H9 (cell line): ENCODE data around the gene UBE3C. TPM values are rescaled to one million over a fixed set of nuclear protein-coding genes. Genes with fewer than 3 reads are reported as not detected.

ENCODE experiments used
- DNase-seq: peaks from one replicate; pipeline ENCODE4 v3.0.0-alpha.2; 2017
- H2AFZ ChIP-seq: one replicate; pipeline ENCODE4 v1.6.1; 2013; ENCODE audit warnings: mild to moderate bottlenecking, low read length, control low read depth, moderate library complexity
- H2AK5ac ChIP-seq: 2 replicates; pipeline ENCODE4 v1.6.1; 2013; ENCODE audit warnings: low read length, control low read depth, mixed read lengths; ENCODE audit not compliant: insufficient read length
- H2BK120ac ChIP-seq: one replicate; pipeline ENCODE4 v1.6.1; 2013; ENCODE audit warnings: low read depth, mild to moderate bottlenecking, low read length, control low read depth, inconsistent platforms; ENCODE audit not compliant: poor library complexity, severe bottlenecking
- H2BK12ac ChIP-seq: 2 replicates; pipeline ENCODE4 v1.6.1; 2013; ENCODE audit warnings: low read length, control low read depth, mixed read lengths, low read depth; ENCODE audit not compliant: insufficient read length
- H2BK15ac ChIP-seq: 2 replicates; pipeline ENCODE4 v1.6.1; 2013; ENCODE audit warnings: low read depth, low read length, control low read depth
- H2BK20ac ChIP-seq: one replicate; pipeline ENCODE4 v1.6.1; 2013; ENCODE audit warnings: low read depth, mild to moderate bottlenecking, low read length, control low read depth, inconsistent platforms; ENCODE audit not compliant: poor library complexity, severe bottlenecking
- H2BK5ac ChIP-seq: 2 replicates; pipeline ENCODE4 v1.6.1; 2013; ENCODE audit warnings: low read length, control low read depth, mixed read lengths; ENCODE audit not compliant: insufficient read length
- H3K14ac ChIP-seq: 2 replicates; pipeline ENCODE4 v1.6.1; 2013; ENCODE audit warnings: low read length, control low read depth; ENCODE audit not compliant: insufficient read depth
- H3K18ac ChIP-seq: 2 replicates; pipeline ENCODE4 v1.6.1; 2013; ENCODE audit warnings: low read depth, mild to moderate bottlenecking, mixed read lengths, low read length, control low read depth; ENCODE audit not compliant: insufficient read length
- H3K23ac ChIP-seq: 2 replicates; pipeline ENCODE4 v1.6.1; 2013; ENCODE audit warnings: low read length, control low read depth, mixed read lengths, low read depth; ENCODE audit not compliant: insufficient read length
- H3K23me2 ChIP-seq: 2 replicates; pipeline ENCODE4 v1.6.1; 2013; ENCODE audit warnings: low read depth, mild to moderate bottlenecking, mixed read lengths, low read length, control low read depth; ENCODE audit not compliant: insufficient read length, poor library complexity, severe bottlenecking
- H3K27ac ChIP-seq: 2 replicates; pipeline ENCODE4 v1.5.1; 2013; ENCODE audit warnings: low read length, control low read depth, mixed read lengths, low read depth; ENCODE audit not compliant: insufficient read length
- H3K27me3 ChIP-seq: 2 replicates; pipeline ENCODE4 v1.6.1; 2013; ENCODE audit warnings: low read length, control low read depth, inconsistent platforms; ENCODE audit not compliant: insufficient read depth
- H3K4ac ChIP-seq: 2 replicates; pipeline ENCODE4 v1.6.1; 2013; ENCODE audit warnings: low read depth, mild to moderate bottlenecking, control low read depth, inconsistent platforms, low read length, moderate library complexity
- H3K4me1 ChIP-seq: 2 replicates; pipeline ENCODE4 v1.6.1; 2013; ENCODE audit warnings: low read length, control low read depth, inconsistent platforms; ENCODE audit not compliant: insufficient read depth
- H3K4me2 ChIP-seq: 2 replicates; pipeline ENCODE4 v1.6.1; 2013; ENCODE audit warnings: low read length, control low read depth, mixed read lengths; ENCODE audit not compliant: insufficient read length, insufficient read depth
- H3K56ac ChIP-seq: 2 replicates; pipeline ENCODE4 v1.6.1; 2013; ENCODE audit warnings: low read depth, mild to moderate bottlenecking, mixed read lengths, low read length, control low read depth; ENCODE audit not compliant: insufficient read length
- H3K79me1 ChIP-seq: 2 replicates; pipeline ENCODE4 v1.6.1; 2013; ENCODE audit warnings: low read depth, mild to moderate bottlenecking, moderate library complexity, low read length, control low read depth, inconsistent platforms; ENCODE audit not compliant: insufficient read depth, poor library complexity, severe bottlenecking
- H3K79me2 ChIP-seq: 2 replicates; pipeline ENCODE4 v1.6.1; 2013; ENCODE audit warnings: low read length, control low read depth, inconsistent platforms; ENCODE audit not compliant: insufficient read depth
- H3K9ac ChIP-seq: 2 replicates; pipeline ENCODE4 v1.6.1; 2013; ENCODE audit warnings: low read length, control low read depth, mixed read lengths; ENCODE audit not compliant: insufficient read length; ENCODE audit errors: extremely low read depth
- H3K9me3 ChIP-seq: one replicate; pipeline ENCODE4 v1.6.1; 2013; ENCODE audit warnings: low read depth, low read length, inconsistent platforms; ENCODE audit not compliant: control insufficient read depth
- H3T11ph ChIP-seq: one replicate; pipeline ENCODE4 v1.6.1; 2013; ENCODE audit warnings: mild to moderate bottlenecking, low read length, control low read depth, inconsistent platforms
- H4K20me1 ChIP-seq: one replicate; pipeline ENCODE4 v1.6.1; 2013; ENCODE audit not compliant: control insufficient read depth, insufficient read length, insufficient read depth
- H4K5ac ChIP-seq: 2 replicates; pipeline ENCODE4 v1.6.1; 2013; ENCODE audit warnings: low read depth, mild to moderate bottlenecking, mixed read lengths, low read length, control low read depth; ENCODE audit not compliant: insufficient read length
- H4K8ac ChIP-seq: replicated peaks from 2 replicates; pipeline ENCODE4 v1.6.1; 2013; ENCODE audit warnings: low read length, control low read depth, mixed read lengths, low read depth; ENCODE audit not compliant: insufficient read length
- H4K91ac ChIP-seq: 2 replicates; pipeline ENCODE4 v1.6.1; 2013; ENCODE audit warnings: low read depth, mild to moderate bottlenecking, moderate library complexity, mixed read lengths, low read length, control low read depth; ENCODE audit not compliant: insufficient read length
- H3K27ac Mint-ChIP-seq, 3 experiments: 2 replicates in 2 of 3; 3 replicates in 1 of 3; pipeline ENCODE4 v1.8.0; 2020 to 2021; ENCODE audit warnings: mixed read lengths in 3 of 3, mild to moderate bottlenecking in 1 of 3, moderate library complexity in 1 of 3
- H3K27me3 Mint-ChIP-seq: 2 replicates; pipeline ENCODE4 v1.8.0; 2021; ENCODE audit warnings: low read depth, mild to moderate bottlenecking, moderate library complexity, mixed read lengths
- H3K36me3 Mint-ChIP-seq, 3 experiments: 2 replicates in 2 of 3; 3 replicates in 1 of 3; pipeline ENCODE4 v1.8.0; 2020 to 2021; ENCODE audit warnings: low read depth in 3 of 3, mixed read lengths in 3 of 3; ENCODE audit not compliant: insufficient read depth in 1 of 3
- H3K4me1 Mint-ChIP-seq, 2 experiments: 2 replicates each; pipeline ENCODE4 v1.8.0; 2020; ENCODE audit warnings: mixed read lengths in 2 of 2
- H3K4me3 Mint-ChIP-seq, 2 experiments: 2 replicates in 1 of 2; 3 replicates in 1 of 2; pipeline ENCODE4 v1.8.0; 2020 to 2021; ENCODE audit warnings: mild to moderate bottlenecking in 2 of 2, mixed read lengths in 2 of 2, moderate library complexity in 1 of 2
- H3K9me3 Mint-ChIP-seq, 2 experiments: 2 replicates in 1 of 2; 3 replicates in 1 of 2; pipeline ENCODE4 v1.8.0; 2020; ENCODE audit warnings: mild to moderate bottlenecking in 2 of 2, mixed read lengths in 2 of 2, moderate library complexity in 1 of 2
- WGBS: extraction: QIAGEN DNeasy Blood & Tissue Kit; methylation state at CpG from one replicate; pipeline ENCODE4 v1.1.7; 2013; ENCODE audit warnings: missing lambda C conversion rate, low lambda C conversion rate, mixed read lengths; ENCODE audit not compliant: insufficient read length; ENCODE audit errors: extremely low coverage; 5-methylcytosine and 5-hydroxymethylcytosine counted together
- total RNA-seq: library from RNA; stranded (reverse); gene quantifications from 2 replicates; pipeline ENCODE4 v1.2.1, GENCODE V29; 2021
- TF ChIP-seq, protein P1 (sequence below): fragments of 200-600 bp; sonication (generic); conservative IDR thresholded peaks from 3 replicates; pipeline ENCODE4 v1.8.0; 2021; ENCODE audit warnings: antibody characterized with exemption, mild to moderate bottlenecking

The UBE3C gene
- total RNA-seq, 1 experiment from 2014 or later = 63.3 TPM

DNA sequence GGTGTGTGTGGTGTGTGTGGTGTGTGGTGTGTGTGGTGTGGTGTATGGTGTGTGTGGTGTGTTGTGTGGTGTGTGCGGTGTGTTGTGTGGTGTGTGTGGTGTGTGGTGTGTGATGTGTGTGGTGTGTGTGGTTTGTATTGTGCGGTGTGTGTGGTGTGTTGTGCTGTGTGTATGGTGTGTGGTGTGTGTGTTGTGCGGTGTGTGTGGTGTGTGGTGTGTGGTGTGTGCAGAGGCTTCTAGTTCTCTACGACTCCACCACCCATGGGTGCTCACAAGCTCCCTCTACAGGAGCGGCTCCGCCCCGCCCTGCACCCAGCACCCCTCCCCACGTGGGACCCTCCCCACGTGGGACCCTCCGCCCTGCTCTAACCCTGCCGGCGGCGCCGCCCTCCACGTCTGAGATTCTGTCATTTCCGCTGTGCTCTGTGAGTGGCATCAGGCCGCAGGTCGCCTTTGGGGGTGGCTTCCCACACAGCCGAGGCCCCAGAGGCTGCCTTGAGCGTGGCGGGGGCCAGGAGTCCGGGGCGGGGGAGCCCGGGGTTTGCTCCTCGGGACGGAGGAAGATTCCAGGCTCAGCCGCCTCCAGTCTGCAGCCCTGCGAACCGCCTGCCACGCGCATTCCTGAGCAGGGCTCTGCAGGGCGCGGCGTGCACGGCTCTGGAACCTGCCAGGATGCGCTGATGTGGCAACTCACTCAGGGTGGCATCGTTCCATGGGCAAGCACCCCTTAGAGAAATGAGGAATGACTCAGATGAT lies 161.1 kb downstream of the UBE3C start:
- Histone ChIP-seq H3K18ac (peak overlapping the region; percentile 9), H3K27me3 (no peaks in the 10 kb centered on the region), H4K91ac (no peak overlapping the region), H3K27ac (no peak overlapping the region), H2BK20ac (no peak overlapping the region), H3K4me2 (no peak overlapping the region), H2BK15ac (no peak overlapping the region), H2BK5ac (no peak overlapping the region), H3K56ac (no peak overlapping the region), H3K79me1 (no peaks in the 10 kb centered on the region), H2BK12ac (no peak overlapping the region), H3K4me1 (no peaks in the 10 kb centered on the region), H2AK5ac (peak overlapping the region; percentile 4), H2BK120ac (no peak overlapping the region), H2AFZ (no peak overlapping the region), H4K20me1 (no peaks in the 10 kb centered on the region), H3K79me2 (no peaks in the 10 kb centered on the region), H3K23ac (no peak overlapping the region), H4K5ac (peak overlapping the region; percentile 18), H4K8ac (peak overlapping the region; percentile 0), H3K23me2 (no peaks in the 10 kb centered on the region), H3K9me3 (no peaks in the 10 kb centered on the region), H3T11ph (no peak overlapping the region), H3K14ac (no peak overlapping the region), H3K9ac (no peak overlapping the region), H3K4ac (no peak overlapping the region)
- H3K4me1 Mint-ChIP-seq = peaks cover 11 to 17% of the 10 kb centered on the region in 2 experiments
- TF ChIP-seq, protein P1, sequence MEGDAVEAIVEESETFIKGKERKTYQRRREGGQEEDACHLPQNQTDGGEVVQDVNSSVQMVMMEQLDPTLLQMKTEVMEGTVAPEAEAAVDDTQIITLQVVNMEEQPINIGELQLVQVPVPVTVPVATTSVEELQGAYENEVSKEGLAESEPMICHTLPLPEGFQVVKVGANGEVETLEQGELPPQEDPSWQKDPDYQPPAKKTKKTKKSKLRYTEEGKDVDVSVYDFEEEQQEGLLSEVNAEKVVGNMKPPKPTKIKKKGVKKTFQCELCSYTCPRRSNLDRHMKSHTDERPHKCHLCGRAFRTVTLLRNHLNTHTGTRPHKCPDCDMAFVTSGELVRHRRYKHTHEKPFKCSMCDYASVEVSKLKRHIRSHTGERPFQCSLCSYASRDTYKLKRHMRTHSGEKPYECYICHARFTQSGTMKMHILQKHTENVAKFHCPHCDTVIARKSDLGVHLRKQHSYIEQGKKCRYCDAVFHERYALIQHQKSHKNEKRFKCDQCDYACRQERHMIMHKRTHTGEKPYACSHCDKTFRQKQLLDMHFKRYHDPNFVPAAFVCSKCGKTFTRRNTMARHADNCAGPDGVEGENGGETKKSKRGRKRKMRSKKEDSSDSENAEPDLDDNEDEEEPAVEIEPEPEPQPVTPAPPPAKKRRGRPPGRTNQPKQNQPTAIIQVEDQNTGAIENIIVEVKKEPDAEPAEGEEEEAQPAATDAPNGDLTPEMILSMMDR = peak; percentile 32; the same call in 2 of the 3 replicates
- 100% methylated on average over 3 of the region's 37 CpGs for WGBS
- H3K4me3 Mint-ChIP-seq = peak overlapping the region in 1 of 2 experiments; percentile 63; a peak in 1 of 5 replicates
- H3K27ac Mint-ChIP-seq = no peak overlapping the region; a peak in 2 of 7 replicates
- H3K9me3 Mint-ChIP-seq = peaks cover 4 to 6% of the 10 kb centered on the region in 2 experiments; a peak in 2 of 5 replicates
- peaks cover 0 to 6% (median 0%) of the 10 kb centered on the region in 3 experiments; a peak in 1 of 7 replicates for H3K36me3 Mint-ChIP-seq
- no peaks in the 10 kb centered on the region; the same call in 1 of the 2 replicates for H3K27me3 Mint-ChIP-seq
- DNase-seq = no peak
